WTC11 (cell line): ENCODE measurements around the gene GPR37.

Source experiments
- JUN ChIP-seq: sonication (generic); formaldehyde crosslinking; IDR thresholded peaks from 2 replicates; pipeline ENCODE4 v1.8.0; 2023; ENCODE audit warnings: mild to moderate bottlenecking, missing genetic modification reagents
- NFE2L1 ChIP-seq: sonication (generic); formaldehyde crosslinking; IDR thresholded peaks from 2 replicates; pipeline ENCODE4 v1.8.1; 2023; ENCODE audit warnings: missing genetic modification reagents
- NR1H2 ChIP-seq: sonication (generic); formaldehyde crosslinking; IDR thresholded peaks from 2 replicates; pipeline ENCODE4 v1.9.0; 2021; ENCODE audit warnings: mild to moderate bottlenecking, moderate library complexity, missing genetic modification reagents
- NR3C1 ChIP-seq: sonication (generic); formaldehyde crosslinking; conservative IDR thresholded peaks from 2 replicates; pipeline ENCODE4 v1.8.1; 2023; ENCODE audit warnings: low read depth, mild to moderate bottlenecking, missing genetic modification reagents
- SMAD3 ChIP-seq: sonication (generic); formaldehyde crosslinking; IDR thresholded peaks from 2 replicates; pipeline ENCODE4 v1.8.0; 2022; ENCODE audit warnings: missing genetic modification reagents, mild to moderate bottlenecking, borderline replicate concordance
- SP1 ChIP-seq: sonication (generic); formaldehyde crosslinking; conservative IDR thresholded peaks from 2 replicates; pipeline ENCODE4 v1.8.1; 2022; ENCODE audit warnings: missing genetic modification reagents
- ZNF138 ChIP-seq: sonication (generic); formaldehyde crosslinking; conservative IDR thresholded peaks from 2 replicates; pipeline ENCODE4 v1.8.1; 2022; ENCODE audit warnings: mild to moderate bottlenecking, moderate library complexity, missing genetic modification reagents
- ZNF263 ChIP-seq: sonication (generic); formaldehyde crosslinking; IDR thresholded peaks from 2 replicates; pipeline ENCODE4 v1.8.1; 2022; ENCODE audit warnings: low read depth, mild to moderate bottlenecking, moderate library complexity, missing genetic modification reagents
- TF ChIP-seq, protein P1 (sequence below): sonication (generic); formaldehyde crosslinking; IDR thresholded peaks from 2 replicates; pipeline ENCODE4 v1.8.1; 2023; ENCODE audit warnings: mild to moderate bottlenecking, missing genetic modification reagents, moderate library complexity
- TF ChIP-seq, protein P2 (sequence below): sonication (generic); formaldehyde crosslinking; IDR thresholded peaks from 2 replicates; pipeline ENCODE4 v1.8.0; 2022; ENCODE audit warnings: mild to moderate bottlenecking, missing genetic modification reagents
- TF ChIP-seq, protein P3 (sequence below): fragments of 200-600 bp; IDR thresholded peaks from 2 replicates; pipeline ENCODE4 v1.8.0; 2022; ENCODE audit warnings: antibody characterized with exemption
- TF ChIP-seq, protein P4 (sequence below): sonication (generic); formaldehyde crosslinking; IDR thresholded peaks from 2 replicates; pipeline ENCODE4 v1.8.0; 2023; ENCODE audit warnings: missing genetic modification reagents, mild to moderate bottlenecking, borderline replicate concordance

DNA sequence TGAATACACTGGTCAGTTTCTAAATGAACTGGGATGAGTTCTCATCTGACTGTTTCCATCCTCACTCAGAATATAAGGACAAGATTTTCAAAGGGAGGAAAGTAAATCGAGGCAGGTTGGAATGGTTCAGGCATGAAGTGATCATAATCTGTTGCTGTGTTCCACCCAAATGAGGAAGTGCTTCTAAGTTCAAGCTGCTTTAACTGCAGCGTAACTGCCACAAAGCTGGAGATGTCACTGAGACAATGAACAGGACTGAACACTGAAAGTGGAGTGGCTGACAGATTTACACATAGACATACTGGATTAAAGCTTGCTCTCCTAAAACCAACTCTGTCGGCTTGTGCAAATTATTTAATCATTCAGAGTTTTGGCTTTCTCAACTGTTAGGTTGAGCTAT, 66.6 kb downstream of the GPR37 start:
- TF ChIP-seq, protein P1, sequence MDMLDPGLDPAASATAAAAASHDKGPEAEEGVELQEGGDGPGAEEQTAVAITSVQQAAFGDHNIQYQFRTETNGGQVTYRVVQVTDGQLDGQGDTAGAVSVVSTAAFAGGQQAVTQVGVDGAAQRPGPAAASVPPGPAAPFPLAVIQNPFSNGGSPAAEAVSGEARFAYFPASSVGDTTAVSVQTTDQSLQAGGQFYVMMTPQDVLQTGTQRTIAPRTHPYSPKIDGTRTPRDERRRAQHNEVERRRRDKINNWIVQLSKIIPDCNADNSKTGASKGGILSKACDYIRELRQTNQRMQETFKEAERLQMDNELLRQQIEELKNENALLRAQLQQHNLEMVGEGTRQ, result no peak
- TF ChIP-seq, protein P2, sequence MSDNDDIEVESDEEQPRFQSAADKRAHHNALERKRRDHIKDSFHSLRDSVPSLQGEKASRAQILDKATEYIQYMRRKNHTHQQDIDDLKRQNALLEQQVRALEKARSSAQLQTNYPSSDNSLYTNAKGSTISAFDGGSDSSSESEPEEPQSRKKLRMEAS (CRISPR knock-in tag), result no peak
- TF ChIP-seq, protein P3, sequence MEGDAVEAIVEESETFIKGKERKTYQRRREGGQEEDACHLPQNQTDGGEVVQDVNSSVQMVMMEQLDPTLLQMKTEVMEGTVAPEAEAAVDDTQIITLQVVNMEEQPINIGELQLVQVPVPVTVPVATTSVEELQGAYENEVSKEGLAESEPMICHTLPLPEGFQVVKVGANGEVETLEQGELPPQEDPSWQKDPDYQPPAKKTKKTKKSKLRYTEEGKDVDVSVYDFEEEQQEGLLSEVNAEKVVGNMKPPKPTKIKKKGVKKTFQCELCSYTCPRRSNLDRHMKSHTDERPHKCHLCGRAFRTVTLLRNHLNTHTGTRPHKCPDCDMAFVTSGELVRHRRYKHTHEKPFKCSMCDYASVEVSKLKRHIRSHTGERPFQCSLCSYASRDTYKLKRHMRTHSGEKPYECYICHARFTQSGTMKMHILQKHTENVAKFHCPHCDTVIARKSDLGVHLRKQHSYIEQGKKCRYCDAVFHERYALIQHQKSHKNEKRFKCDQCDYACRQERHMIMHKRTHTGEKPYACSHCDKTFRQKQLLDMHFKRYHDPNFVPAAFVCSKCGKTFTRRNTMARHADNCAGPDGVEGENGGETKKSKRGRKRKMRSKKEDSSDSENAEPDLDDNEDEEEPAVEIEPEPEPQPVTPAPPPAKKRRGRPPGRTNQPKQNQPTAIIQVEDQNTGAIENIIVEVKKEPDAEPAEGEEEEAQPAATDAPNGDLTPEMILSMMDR, result no peak
- TF ChIP-seq SMAD3 (CRISPR knock-in tag), result no peak
- TF ChIP-seq JUN (CRISPR knock-in tag), result no peak
- TF ChIP-seq, protein P4, sequence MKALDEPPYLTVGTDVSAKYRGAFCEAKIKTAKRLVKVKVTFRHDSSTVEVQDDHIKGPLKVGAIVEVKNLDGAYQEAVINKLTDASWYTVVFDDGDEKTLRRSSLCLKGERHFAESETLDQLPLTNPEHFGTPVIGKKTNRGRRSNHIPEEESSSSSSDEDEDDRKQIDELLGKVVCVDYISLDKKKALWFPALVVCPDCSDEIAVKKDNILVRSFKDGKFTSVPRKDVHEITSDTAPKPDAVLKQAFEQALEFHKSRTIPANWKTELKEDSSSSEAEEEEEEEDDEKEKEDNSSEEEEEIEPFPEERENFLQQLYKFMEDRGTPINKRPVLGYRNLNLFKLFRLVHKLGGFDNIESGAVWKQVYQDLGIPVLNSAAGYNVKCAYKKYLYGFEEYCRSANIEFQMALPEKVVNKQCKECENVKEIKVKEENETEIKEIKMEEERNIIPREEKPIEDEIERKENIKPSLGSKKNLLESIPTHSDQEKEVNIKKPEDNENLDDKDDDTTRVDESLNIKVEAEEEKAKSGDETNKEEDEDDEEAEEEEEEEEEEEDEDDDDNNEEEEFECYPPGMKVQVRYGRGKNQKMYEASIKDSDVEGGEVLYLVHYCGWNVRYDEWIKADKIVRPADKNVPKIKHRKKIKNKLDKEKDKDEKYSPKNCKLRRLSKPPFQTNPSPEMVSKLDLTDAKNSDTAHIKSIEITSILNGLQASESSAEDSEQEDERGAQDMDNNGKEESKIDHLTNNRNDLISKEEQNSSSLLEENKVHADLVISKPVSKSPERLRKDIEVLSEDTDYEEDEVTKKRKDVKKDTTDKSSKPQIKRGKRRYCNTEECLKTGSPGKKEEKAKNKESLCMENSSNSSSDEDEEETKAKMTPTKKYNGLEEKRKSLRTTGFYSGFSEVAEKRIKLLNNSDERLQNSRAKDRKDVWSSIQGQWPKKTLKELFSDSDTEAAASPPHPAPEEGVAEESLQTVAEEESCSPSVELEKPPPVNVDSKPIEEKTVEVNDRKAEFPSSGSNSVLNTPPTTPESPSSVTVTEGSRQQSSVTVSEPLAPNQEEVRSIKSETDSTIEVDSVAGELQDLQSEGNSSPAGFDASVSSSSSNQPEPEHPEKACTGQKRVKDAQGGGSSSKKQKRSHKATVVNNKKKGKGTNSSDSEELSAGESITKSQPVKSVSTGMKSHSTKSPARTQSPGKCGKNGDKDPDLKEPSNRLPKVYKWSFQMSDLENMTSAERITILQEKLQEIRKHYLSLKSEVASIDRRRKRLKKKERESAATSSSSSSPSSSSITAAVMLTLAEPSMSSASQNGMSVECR (CRISPR knock-in tag), result no peak
- TF ChIP-seq NFE2L1 (CRISPR knock-in tag), result no peak
- TF ChIP-seq SP1 (CRISPR knock-in tag), result no peak
- TF ChIP-seq NR3C1 (CRISPR knock-in tag), result no peak
- TF ChIP-seq NR1H2 (CRISPR knock-in tag), result no peak
- TF ChIP-seq ZNF138 (CRISPR knock-in tag), result no peak
- no peak for TF ChIP-seq ZNF263
